Measurements from ENCODE around the gene UNC13A. TPM values are rescaled to one million over a fixed set of nuclear protein-coding genes. Genes with fewer than 3 reads are reported as not detected.

Gene UNC13A
- total RNA-seq, 1 experiment from 2014 or later: 29.0 TPM

DNA sequence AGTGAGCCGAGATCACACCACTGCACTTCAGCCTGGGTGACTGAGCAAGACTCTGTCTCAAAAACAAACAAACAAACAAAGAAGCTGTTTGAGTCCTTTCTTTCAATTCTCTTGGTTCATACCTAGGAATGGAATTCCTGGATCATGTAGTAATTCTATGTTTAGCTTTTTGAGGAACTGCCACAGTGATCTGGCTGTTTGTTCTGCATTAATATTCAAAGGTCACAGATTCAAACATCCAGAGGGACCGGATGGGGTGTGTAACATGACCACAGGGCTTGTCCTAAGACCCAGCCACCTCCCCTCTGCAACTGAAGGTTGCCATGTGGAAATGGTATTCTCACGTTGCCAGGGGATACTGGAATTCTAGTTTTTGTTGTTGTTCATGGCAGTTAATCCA is 122.5 kb downstream of the UNC13A start:
- no peaks in the 10 kb centered on the region for H4K20me1 ChIP-seq (ENCODE audit: insufficient read depth)
- BruUV-seq (replicated peaks): no TSS peak
- intact Hi-C loops (cut with micrococcal nuclease): no loop called here
- no peaks in the 10 kb centered on the region for H3K9me3 ChIP-seq (ENCODE audit: control insufficient read depth in 1 of 2, insufficient read depth in 1 of 2, low read depth in 1 of 2, low read length in 2 of 2)
- H3K27me3 ChIP-seq (ENCODE audit: insufficient read depth, low read length): no peaks in the 10 kb centered on the region
- no peak overlapping the region for H3K4me3 ChIP-seq (replicated peaks in 1 of 2; ENCODE audit: low read depth in 1 of 2, low read length in 2 of 2)
- DNase-seq (ENCODE audit: low read depth, low spot score): no peak
- peaks cover 26% of the 10 kb centered on the region for H3K79me2 ChIP-seq (ENCODE audit: insufficient read depth, low read length)
- H3K4me1 ChIP-seq (ENCODE audit: control insufficient read depth in 1 of 2, insufficient read depth in 2 of 2, low read length in 2 of 2): no peaks in the 10 kb centered on the region
- no peak overlapping the region for H3K9ac ChIP-seq (ENCODE audit: low read length)
- no peak for ATAC-seq
- TF ChIP-seq JUND (IDR thresholded peaks at IDR 0.05) (no peak), SP1 (IDR thresholded peaks at IDR 0.05; ENCODE audit: low read depth) (no peak), ZFX (IDR thresholded peaks at IDR 0.05) (no peak), SRF (IDR thresholded peaks at IDR 0.05; ENCODE audit: low read depth) (no peak), CBX3 (IDR thresholded peaks at IDR 0.05; ENCODE audit: low read depth) (no peak), ELF1 (IDR thresholded peaks at IDR 0.05; ENCODE audit: borderline replicate concordance, low read depth) (no peak), SIN3A (IDR thresholded peaks at IDR 0.05; ENCODE audit: low read depth) (no peak), EZH2 (IDR thresholded peaks at IDR 0.05) (no peak), RAD21 (IDR thresholded peaks at IDR 0.05; ENCODE audit: low read depth) (no peak), YY1 (IDR thresholded peaks at IDR 0.05; ENCODE audit: extremely low read depth, insufficient replicate concordance, low read depth, low read length) (no peak)
- TF ChIP-seq, protein P1, sequence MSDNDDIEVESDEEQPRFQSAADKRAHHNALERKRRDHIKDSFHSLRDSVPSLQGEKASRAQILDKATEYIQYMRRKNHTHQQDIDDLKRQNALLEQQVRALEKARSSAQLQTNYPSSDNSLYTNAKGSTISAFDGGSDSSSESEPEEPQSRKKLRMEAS (IDR thresholded peaks at IDR 0.05): no peak
- TF ChIP-seq, protein P2, sequence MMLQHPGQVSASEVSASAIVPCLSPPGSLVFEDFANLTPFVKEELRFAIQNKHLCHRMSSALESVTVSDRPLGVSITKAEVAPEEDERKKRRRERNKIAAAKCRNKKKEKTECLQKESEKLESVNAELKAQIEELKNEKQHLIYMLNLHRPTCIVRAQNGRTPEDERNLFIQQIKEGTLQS (IDR thresholded peaks at IDR 0.05): no peak
- H3K36me3 ChIP-seq (ENCODE audit: control insufficient read depth in 1 of 2, insufficient read depth in 2 of 2, low read length in 2 of 2): peaks cover 26 to 40% of the 10 kb centered on the region in 2 experiments; a peak in 3 of 4 replicates
- no peak overlapping the region for H3K27ac ChIP-seq (ENCODE audit: low read depth, low read length)
- no peak overlapping the region for H3K4me2 ChIP-seq (ENCODE audit: low read length)
- no peak overlapping the region for H2AFZ ChIP-seq (ENCODE audit: low read depth, low read length, poor library complexity, severe bottlenecking)
- ChIA-PET CTCF (no interaction called here), RAD21 (ENCODE audit: low non-redundant PET in 1 of 2, low total read pairs in 2 of 2, uncharacterized antibody in 2 of 2, unreplicated experiment in 2 of 2) (no interaction called here), POLR2A (no interaction called here)
- H3K9me2 ChIP-seq (ENCODE audit: insufficient read depth): no peaks in the 10 kb centered on the region

- no peaks in the 10 kb centered on the region for H4K20me1 ChIP-seq (ENCODE audit: insufficient read depth)
- ChIA-PET RAD21 (ENCODE audit: low non-redundant PET in 1 of 2, low total read pairs in 2 of 2, uncharacterized antibody in 2 of 2, unreplicated experiment in 2 of 2) (no interaction called here), CTCF (no interaction called here), POLR2A (no interaction called here)
- no peak overlapping the region for H3K4me2 ChIP-seq (ENCODE audit: low read length)
- H2AFZ ChIP-seq (ENCODE audit: low read depth, low read length, poor library complexity, severe bottlenecking): no peak overlapping the region
- peaks cover 33 to 48% of the 10 kb centered on the region in 2 experiments; a peak in 3 of 4 replicates for H3K36me3 ChIP-seq (ENCODE audit: control insufficient read depth in 1 of 2, insufficient read depth in 2 of 2, low read length in 2 of 2)
- H3K27ac ChIP-seq (ENCODE audit: low read depth, low read length): no peak overlapping the region
- no TSS peak for BruUV-seq (replicated peaks)
- no peaks in the 10 kb centered on the region for H3K9me3 ChIP-seq (ENCODE audit: control insufficient read depth in 1 of 2, insufficient read depth in 1 of 2, low read depth in 1 of 2, low read length in 2 of 2)
- DNase-seq (ENCODE audit: low read depth, low spot score) (no peak), ATAC-seq (no peak)
- H3K9ac ChIP-seq (ENCODE audit: low read length): no peak overlapping the region
- intact Hi-C loops (cut with micrococcal nuclease): no loop called here
- H3K4me3 ChIP-seq (replicated peaks in 1 of 2; ENCODE audit: low read depth in 1 of 2, low read length in 2 of 2): no peak overlapping the region
- TF ChIP-seq POLR2A (IDR thresholded peaks at IDR 0.05; ENCODE audit: borderline replicate concordance, extremely low read depth, insufficient read depth, insufficient read length) (no peak), POLR2AphosphoS5 (IDR thresholded peaks at IDR 0.05; ENCODE audit: low read depth, low read length) (no peak), YY1 (IDR thresholded peaks at IDR 0.05; ENCODE audit: extremely low read depth, insufficient replicate concordance, low read depth, low read length) (no peak), SP1 (IDR thresholded peaks at IDR 0.05; ENCODE audit: low read depth) (no peak), CEBPB (IDR thresholded peaks at IDR 0.05; ENCODE audit: low read depth) (no peak), CBX3 (IDR thresholded peaks at IDR 0.05; ENCODE audit: low read depth) (no peak), JUND (IDR thresholded peaks at IDR 0.05) (no peak)
- TF ChIP-seq, protein P3, sequence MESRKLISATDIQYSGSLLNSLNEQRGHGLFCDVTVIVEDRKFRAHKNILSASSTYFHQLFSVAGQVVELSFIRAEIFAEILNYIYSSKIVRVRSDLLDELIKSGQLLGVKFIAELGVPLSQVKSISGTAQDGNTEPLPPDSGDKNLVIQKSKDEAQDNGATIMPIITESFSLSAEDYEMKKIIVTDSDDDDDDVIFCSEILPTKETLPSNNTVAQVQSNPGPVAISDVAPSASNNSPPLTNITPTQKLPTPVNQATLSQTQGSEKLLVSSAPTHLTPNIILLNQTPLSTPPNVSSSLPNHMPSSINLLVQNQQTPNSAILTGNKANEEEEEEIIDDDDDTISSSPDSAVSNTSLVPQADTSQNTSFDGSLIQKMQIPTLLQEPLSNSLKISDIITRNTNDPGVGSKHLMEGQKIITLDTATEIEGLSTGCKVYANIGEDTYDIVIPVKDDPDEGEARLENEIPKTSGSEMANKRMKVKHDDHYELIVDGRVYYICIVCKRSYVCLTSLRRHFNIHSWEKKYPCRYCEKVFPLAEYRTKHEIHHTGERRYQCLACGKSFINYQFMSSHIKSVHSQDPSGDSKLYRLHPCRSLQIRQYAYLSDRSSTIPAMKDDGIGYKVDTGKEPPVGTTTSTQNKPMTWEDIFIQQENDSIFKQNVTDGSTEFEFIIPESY (IDR thresholded peaks at IDR 0.05; ENCODE audit: extremely low read depth, insufficient replicate concordance, low read length): no peak
- TF ChIP-seq, protein P1 (IDR thresholded peaks at IDR 0.05): no peak
- no peaks in the 10 kb centered on the region for H3K27me3 ChIP-seq (ENCODE audit: insufficient read depth, low read length)
- H3K79me2 ChIP-seq (ENCODE audit: insufficient read depth, low read length): peaks cover 33% of the 10 kb centered on the region
- no peaks in the 10 kb centered on the region for H3K4me1 ChIP-seq (ENCODE audit: control insufficient read depth in 1 of 2, insufficient read depth in 2 of 2, low read length in 2 of 2)
- H3K9me2 ChIP-seq (ENCODE audit: insufficient read depth): no peaks in the 10 kb centered on the region
These were observed 123.4 kb downstream of the UNC13A start for GRCh38 chr19:17564781-17565180.

Data from HCT116 (cell line).